Measurements from ENCODE around the gene FGD5. TPM values are rescaled to one million over a fixed set of nuclear protein-coding genes. Genes with fewer than 3 reads are reported as not detected.

Gene FGD5
- total RNA-seq, 1 donor from 2014 or later, result 15.2 TPM

DNA sequence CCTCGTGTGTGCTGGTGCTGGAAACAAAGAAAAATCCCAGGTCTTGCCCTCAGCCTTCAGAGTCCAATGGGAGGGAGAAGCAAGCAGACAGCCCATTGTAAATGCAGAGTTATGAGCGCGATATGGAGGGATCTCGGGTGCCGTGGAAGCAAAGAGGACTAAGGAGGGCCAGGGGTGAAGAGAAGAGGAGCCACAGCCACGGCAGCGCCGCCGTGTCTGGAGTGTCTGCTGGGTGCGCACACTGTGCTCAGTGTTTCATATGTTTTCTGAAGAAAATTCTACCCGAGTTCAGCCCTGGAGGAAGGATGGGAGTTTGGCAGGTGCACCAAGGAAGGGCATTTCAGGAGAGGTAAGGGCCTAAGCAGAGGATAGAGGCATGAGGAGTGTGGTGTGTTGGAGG, 92.9 kb downstream of the FGD5 start:
- DNase-seq (no peak), ATAC-seq (ENCODE audit: poor library complexity) (no peak)
- intact Hi-C loops (cut with DNase I), result loop anchor here (10.0 kb wide), 1 partner anchor 407 kb away; no protein-coding TSS in a partner anchor

DNA sequence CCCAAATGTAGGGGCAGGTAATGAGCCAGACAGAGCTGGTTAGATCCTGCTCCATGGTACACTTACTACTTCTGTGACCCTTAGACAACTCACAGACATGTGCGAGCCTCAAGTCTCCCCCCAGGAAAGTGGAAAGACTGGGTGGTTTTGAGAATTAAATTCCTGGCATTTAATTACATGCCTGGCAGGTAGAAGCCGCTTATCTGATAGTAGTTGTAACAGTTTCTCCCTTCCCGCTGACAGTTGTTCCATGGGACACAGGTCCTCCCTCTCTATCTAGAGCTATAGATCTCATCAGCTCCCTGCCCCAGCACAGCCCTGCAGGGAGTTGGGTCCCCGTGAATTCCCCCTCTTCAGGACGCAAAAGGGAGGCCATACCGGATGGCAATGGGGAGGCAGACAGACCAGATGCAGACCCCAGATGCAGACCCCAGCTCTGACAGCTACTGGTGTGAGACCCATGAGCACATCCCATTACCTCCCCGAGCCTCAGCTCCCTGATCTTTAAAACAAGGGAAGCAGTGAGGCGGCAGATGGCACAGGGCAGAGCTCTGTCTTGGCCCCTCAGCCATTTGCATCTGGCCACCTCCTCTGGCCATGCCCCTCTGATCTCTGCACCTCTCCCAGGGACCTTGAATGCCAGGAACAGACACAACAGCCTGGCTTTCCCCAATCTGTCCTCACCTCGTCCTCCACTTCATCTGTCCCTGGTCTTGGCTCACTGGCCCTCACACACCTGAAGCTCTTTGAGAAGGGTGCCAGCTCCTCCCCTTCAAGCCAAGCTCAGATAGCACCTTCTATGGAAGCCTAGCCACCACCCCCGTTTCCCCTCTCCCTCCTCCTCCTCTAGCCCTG, 94.5 kb downstream of the FGD5 start:
- DNase-seq (no peak), ATAC-seq (ENCODE audit: poor library complexity) (no peak)
- intact Hi-C loops (cut with DNase I), result loop anchor here (10.0 kb wide), 1 partner anchor 408 kb away; no protein-coding TSS in a partner anchor

DNA sequence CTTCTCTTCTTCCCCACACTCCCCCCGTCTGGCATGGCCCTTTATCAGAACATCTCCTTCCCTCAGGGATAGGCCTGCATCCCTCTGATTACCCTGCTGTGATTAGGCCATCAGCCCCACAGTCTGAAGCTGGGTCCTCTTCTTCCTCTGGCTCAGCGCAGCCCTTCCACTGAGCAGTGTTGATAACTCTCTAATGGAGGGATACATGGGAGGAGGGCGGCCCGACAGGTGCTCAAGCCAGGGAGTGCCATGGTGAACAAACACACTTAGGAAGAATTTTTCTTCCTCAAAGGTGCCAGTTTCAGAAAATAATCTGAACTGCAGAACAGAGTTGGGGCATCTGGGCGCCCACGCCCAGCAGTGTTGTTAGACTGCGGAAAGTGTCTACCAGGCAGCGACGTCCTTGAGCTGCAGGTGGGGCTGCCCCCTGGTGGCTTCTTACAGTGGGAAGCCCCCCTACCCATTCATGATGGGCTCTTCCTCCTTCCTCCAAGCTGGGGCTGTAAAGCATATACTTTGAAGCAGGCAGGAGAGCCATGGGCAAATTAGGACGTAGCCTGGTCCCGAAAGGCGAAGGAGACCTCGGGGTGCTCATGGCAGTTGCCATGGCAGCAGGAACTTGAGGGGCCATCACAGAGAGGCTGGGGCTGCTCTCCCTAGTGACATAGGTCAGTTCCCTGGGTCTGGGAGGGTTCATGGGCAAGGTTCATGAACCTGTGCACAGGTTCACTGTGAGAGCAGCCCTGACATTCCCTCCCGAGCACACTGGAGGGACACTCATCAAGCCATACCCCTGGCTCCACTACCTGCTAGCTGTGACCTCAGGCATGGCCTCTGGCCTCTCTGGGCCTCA, 95.4 kb downstream of the FGD5 start:
- intact Hi-C loops (cut with DNase I), result loop anchor here (10.0 kb wide), 1 partner anchor 409 kb away; no protein-coding TSS in a partner anchor
- no peak for ATAC-seq (ENCODE audit: poor library complexity)
- DNase-seq, result no peak

DNA sequence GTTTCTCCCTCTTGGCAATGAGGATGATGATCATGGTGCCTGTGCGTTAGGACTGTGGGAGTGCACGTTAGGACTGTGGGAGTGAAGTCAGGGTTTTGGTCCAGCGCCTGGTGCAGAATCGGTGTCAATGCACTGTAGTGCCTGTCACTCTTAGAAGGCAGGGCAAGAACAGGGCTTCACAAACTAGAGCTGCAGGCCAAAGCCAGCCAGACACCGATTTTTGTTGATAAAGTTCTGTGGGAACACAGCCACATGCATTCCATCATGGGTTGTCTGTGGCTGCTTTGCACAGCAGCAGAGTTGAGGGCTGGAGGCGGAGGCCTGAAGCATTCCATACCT, 96.0 kb downstream of the FGD5 start:
- intact Hi-C loops (cut with DNase I), result loop anchor here (10.0 kb wide), 1 partner anchor 410 kb away; no protein-coding TSS in a partner anchor
- peak; percentile 27 for ATAC-seq (ENCODE audit: poor library complexity)
- no peak for DNase-seq

DNA sequence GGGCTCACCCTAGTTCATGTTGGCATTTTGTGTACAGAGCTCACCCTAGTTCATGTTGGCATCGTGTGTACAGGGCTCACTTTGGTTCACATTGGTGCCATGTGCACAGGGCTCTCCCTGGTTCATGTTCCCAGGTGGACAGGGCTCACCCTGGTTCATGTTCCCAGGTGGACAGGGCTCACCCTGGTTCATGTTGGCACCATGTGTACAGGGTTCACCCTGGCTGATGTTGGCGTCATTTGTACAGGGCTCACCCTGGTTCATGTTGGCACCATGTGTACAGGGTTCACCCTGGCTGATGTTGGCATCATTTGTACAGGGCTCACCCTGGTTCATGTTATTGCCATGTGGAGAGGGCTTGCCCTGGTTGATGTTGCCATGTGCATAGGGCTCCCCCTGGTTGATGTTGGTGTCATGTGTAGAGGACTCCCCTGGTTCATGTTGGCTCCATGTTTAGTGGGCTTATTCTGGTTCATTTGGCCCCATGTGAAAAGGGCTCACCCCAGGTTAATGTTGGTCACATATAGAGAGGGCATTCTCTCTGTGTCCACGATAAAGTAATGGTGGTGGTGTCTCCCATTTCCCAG, 97.0 kb downstream of the FGD5 start:
- no peak for DNase-seq
- intact Hi-C loops (cut with DNase I), result loop anchor here (10.0 kb wide), 1 partner anchor 411 kb away; no protein-coding TSS in a partner anchor
- no peak for ATAC-seq (ENCODE audit: poor library complexity)

DNA sequence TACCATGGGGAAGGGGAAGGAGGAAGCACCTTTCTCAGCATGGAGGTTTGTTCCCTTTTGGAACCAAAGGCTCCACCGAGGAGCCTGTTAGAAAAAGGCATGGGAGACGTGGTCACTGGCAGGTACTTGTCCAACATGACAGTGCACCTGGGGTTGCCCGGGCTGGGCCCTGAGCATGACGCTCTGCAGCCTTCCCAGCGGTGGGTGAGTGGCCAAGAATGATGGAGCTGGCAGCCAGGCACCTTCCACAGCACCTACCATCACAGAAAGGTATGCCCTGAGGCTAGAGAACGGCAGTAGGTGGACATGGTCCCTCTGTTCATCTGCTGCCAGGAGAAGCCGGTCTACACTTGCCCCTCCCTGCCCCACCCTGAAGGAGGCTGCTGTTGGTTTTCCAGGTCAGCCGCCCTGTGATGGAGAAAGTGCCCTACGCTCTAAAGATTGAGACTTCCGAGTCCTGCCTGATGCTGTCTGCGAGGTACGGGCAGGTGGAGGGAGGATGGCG, 99.6 kb downstream of the FGD5 start:
- no peak for DNase-seq
- no peak for ATAC-seq (ENCODE audit: poor library complexity)
- intact Hi-C loops (cut with DNase I), result loop anchor here (10.0 kb wide), 1 partner anchor 414 kb away; no protein-coding TSS in a partner anchor

DNA sequence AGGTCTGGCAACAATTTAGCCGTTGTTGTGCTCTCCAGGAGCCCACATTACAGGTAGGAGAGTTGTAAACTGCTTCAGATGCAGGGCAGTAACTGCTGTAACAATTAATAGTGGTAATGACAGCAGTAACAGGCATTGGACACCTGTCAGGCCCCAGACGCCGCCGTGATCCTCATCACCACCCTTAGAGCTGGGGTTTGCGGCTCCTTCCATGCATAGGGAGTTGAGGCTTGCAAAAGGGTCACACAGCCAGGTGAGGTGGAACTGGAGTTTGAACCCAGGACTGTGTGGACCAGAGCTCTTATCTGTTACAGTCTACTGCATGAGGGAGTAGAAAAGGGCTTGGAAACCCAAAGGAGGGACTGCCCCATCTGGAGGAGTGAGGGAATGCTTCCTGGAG, 101.8 kb downstream of the FGD5 start:
- no peak for ATAC-seq (ENCODE audit: poor library complexity)
- DNase-seq, result no peak
- intact Hi-C loops (cut with DNase I), result loop anchor here (2.0 to 5.0 kb wide), 2 partner anchors 128 to 248 kb away; no protein-coding TSS in a partner anchor

DNA sequence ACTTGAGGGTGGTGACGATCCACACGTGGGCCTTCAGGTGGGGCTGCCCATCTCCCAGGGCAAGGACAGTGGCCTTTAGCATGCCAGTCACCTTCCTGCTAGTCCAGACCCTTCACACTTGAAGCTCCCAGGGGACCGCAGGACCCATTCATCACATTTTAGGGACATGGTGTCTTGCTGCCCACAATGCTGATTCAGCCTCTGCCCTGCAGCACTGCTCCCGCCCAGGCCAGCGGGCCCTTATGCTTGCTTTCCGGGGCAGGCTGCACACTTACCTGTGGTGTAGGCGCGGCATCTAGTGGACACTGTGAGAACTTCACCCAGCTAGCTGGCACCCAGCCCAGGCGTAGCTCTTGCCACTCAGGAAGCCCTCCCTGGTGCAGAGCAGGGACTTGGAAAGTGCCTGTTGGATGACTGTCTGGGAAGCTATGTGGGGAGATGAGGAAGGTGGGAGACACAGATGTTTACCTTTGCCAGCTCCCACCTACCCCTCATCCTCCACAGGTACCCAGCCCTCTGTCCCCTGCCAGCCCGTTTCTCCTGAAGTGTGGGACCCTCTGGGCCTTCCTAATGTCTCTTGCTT, 102.4 kb downstream of the FGD5 start:
- intact Hi-C loops (cut with DNase I), result loop anchor here (2.0 to 5.0 kb wide), 2 partner anchors 129 to 248 kb away; no protein-coding TSS in a partner anchor
- peak; percentile 92 for ATAC-seq (ENCODE audit: poor library complexity)

DNA sequence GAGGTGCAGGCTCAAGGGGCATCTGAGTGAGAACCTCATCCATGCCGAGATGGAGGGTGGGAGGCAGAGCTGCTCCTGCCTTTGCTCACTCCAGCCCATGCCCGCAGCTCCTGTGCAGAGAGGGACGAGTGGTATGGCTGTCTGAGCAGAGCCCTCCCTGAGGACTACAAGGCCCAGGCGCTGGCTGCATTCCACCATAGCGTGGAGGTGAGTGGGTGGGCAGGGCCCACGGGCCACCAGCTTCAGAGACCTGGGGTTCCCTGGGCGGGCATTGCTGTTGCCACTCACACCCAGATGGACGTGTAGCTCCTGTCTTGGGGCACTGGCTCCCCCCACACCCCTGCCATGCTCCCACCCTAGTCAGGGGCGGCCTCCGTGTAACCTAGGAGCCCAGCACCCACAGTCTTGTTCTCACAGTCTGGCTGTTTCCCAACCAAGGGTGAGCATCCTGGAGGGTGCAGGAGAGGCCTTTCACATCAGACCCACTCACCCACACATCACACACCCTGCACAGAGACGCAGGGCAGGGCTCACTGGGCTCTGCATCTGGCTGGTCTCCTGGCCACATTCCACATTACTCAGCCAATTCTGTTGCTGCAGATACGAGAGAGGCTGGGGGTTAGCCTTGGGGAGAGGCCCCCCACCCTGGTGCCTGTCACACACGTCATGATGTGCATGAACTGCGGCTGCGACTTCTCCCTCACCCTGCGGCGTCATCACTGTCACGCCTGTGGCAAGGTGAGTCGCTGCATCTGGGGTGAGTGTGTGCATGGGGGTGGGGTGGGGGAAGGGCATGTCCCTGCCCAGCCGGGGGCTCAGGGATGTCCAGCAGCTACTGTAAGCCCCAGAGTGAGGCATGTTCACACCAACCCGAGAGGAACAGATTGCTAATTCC, 103.3 kb downstream of the FGD5 start:
- ATAC-seq (ENCODE audit: poor library complexity) (no peak), DNase-seq (no peak)
- intact Hi-C loops (cut with DNase I), result loop anchor here (2.0 to 5.0 kb wide), 2 partner anchors 130 to 249 kb away; no protein-coding TSS in a partner anchor

More for the DNA sequence above, 102.4 kb downstream of the FGD5 start:
- peak; percentile 94 for DNase-seq

DNA sequence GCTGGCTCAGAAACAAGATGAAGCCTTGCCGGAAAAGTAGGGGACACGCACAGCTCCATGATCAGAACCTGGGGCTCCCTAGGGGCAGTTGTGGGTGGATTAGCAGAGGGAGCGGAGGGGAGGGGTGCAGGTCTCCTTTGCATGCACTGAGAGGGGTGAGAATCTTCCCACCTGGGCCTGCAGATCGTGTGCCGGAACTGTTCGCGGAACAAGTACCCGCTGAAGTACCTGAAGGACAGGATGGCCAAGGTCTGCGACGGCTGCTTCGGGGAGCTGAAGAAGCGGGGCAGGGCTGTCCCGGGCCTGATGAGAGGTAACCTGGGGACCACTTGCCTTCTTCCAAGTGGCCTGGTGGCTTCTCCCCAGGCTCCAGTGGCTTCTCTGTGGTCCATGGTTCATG, 104.1 kb downstream of the FGD5 start:
- intact Hi-C loops (cut with DNase I), result loop anchor here (5.0 kb wide), 1 partner anchor 131 kb away; no protein-coding TSS in a partner anchor
- ATAC-seq (ENCODE audit: poor library complexity), result no peak
- DNase-seq, result no peak

DNA sequence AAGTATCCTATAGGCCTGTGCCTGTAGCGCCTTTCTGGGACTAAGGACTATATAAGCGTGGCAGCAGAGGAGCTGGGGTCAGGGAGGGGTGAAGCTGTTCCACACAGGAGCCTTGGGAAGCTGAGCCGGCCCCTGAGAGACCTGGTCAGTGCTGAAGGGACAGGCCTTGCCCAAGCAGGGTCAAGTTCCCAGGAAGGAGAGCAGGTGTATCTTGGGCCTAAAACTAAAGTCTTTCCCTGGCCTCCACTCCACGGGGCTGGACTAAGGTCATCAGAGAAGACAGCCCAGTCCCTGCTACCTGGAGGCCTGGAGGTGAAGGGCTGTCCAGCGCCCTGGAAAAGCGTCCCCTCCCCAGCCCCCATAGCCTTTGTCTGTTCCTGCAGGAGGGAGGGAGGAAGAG, 104.7 kb downstream of the FGD5 start:
- ATAC-seq (ENCODE audit: poor library complexity) (no peak), DNase-seq (no peak)
- intact Hi-C loops (cut with DNase I), result loop anchor here (5.0 kb wide), 1 partner anchor 131 kb away; no protein-coding TSS in a partner anchor

DNA sequence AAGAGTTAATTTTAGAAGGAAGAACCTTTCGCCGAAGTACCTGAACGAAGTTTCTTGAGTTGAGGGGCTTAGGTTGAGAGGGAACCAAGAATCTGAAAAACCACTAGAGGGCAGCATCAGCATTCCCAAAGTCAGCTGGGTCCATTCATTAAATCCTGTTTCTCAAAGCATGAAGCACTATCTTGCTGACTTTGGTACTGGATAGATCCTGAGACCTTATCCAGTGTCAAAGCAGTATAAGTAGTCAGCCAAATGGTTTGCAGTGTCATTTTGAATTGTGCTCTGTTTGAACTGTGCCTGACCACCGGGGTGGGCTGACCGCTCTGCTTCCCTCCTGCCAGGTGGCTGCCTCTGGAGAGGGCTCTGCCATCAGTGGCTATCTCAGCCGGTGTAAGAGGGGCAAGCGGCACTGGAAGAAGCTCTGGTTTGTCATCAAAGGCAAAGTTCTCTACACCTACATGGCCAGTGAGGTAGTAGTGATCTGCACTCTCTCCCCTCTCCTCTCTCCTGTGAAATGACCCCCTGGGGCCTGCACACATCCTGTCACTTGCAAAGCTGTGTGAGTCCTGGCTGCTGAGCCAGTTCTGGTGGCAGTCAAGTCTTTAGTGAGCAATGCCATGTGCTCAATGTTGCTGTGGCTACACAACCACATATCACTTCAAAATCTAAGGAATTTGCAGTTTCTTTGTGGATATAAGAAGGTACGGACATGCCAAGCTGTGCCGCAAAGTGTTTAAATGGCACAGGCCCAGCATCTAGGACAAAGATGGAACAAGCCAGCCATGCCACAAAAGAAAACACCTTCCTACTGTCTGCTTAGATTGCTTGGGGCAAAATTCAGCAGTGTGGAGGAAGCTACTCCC, 107.2 kb downstream of the FGD5 start:
- intact Hi-C loops (cut with DNase I), result loop anchor here (5.0 kb wide), 1 partner anchor 106 kb away; no protein-coding TSS in a partner anchor
- DNase-seq, result no peak
- ATAC-seq (ENCODE audit: poor library complexity), result peak; percentile 70

DNA sequence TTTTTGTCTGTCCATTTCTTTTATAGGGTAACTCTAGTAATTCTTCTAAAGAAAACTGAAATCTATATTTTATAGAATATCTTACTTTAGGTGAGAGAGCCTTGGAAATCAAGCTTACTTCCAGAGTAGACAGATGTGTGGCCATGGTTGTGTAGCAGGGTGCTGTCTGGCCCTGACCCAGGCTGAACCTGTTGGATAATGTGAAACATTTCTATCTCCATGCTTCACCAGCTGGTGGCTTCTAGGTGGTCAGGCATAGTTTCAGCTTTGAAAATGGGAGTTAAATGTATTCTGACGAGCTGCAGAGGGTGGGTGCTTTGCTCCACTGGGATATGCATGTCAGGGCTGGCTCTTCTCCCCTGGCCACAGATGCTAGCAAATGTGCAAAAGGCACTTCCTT, 107.8 kb downstream of the FGD5 start:
- ATAC-seq (ENCODE audit: poor library complexity) (no peak), DNase-seq (no peak)
- intact Hi-C loops (cut with DNase I), result loop anchor here (5.0 kb wide), 1 partner anchor 106 kb away; no protein-coding TSS in a partner anchor

DNA sequence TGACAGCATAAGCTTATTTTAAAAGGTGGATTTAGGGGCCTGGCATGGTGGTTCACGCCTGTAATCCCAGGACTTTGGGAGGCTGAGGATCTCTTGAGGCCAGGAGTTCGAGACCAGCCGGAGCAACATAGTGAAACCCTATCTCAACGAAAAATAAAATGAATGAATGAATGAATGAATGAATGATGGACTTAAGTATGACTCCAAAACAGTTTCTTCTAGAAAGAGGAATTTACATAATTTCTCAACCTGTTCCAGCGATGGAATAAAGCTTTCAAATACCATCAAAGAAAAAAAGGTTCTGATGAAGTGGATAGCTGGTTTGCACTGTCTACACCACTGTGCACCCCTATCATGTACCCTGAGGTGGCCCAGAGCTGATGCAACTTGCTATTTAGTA, 108.5 kb downstream of the FGD5 start:
- ATAC-seq (ENCODE audit: poor library complexity) (no peak), DNase-seq (no peak)
- intact Hi-C loops (cut with DNase I), result loop anchor here (5.0 kb wide), 1 partner anchor 105 kb away; no protein-coding TSS in a partner anchor

DNA sequence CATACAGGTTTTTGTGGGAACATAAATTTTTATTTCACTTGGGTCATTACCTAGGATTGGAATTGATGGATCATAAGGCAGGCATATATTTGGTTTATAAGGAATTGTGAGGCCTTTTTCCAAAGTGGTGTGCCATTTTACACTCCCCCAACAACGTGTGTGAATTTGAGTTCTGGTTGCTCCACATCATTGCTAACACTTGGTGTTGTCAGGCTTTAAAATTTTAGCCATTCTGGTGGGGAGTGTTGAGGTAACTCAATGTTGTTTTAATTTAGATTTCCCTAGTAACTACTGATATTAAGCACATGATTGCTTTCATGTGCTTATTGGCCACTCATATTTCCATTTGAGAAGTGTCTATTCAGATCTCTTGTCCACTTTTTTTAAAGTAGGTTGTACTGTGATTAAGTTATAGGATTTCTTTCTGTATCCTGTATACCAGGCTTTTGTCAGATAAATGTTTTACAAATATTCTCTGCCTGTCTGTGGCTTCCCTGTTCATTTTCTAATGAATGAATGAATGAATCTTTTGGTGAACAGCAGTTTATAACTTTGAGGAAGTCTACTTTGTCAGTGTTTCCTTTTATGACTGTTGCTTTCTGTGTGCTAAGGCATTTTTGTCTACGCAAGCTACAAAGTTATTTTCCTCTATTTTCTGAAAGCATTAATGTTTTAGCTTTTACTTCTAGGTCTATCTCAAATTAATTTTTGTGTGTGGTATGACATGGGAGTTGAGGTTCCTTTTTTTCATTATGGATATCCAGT, 110.7 kb downstream of the FGD5 start:
- intact Hi-C loops (cut with DNase I), result loop anchor here (5.0 kb wide), 1 partner anchor 103 kb away; no protein-coding TSS in a partner anchor
- no peak for ATAC-seq (ENCODE audit: poor library complexity)
- no peak for DNase-seq

Measured in Right ventricle myocardium superior (tissue), 1 donor.